GM12878 (cell line): ENCODE measurements around the gene B4GALT3. TPM values are rescaled to one million over a fixed set of nuclear protein-coding genes. Genes with fewer than 3 reads are reported as not detected.

Experiments
- ATAC-seq: fragments of 200-7000 bp; cut with Tn5 transposase; 3 replicates; pipeline ENCODE4 v1.9.1; 2020; ENCODE audit warnings: mild to moderate bottlenecking, moderate library complexity
- BruUV-seq: library from RNA; stranded (reverse); fragments of 400-500 nt; replicated peaks from 2 replicates; lab custom pipeline; 2021; lab: Mats Ljungman, UMichigan
- CTCF ChIA-PET: fragments of 300-600 bp; sonication (Branson Sonifier 250); formaldehyde crosslinking; extraction: SDS; loops from one replicate; lab custom pipeline; 2021; ENCODE audit warnings: inconsistent platforms; lab: Yijun Ruan, JAX
- POLR2A ChIA-PET: fragments of 350-600 bp; formaldehyde crosslinking; extraction: SDS; loops from one replicate; lab custom pipeline; 2021; ENCODE audit warnings: inconsistent platforms; lab: Charles Lee
- RAD21 ChIA-PET: fragments of 300-600 bp; sonication (Branson Sonifier 250); formaldehyde crosslinking; loops from one replicate; lab custom pipeline; 2023; ENCODE audit warnings: antibody characterized with exemption; ENCODE audit not compliant: unreplicated experiment; lab: Charles Lee
- SMC1A ChIA-PET: fragments of 300-600 bp; sonication (Branson Sonifier 250); formaldehyde crosslinking; loops from one replicate; lab custom pipeline; 2023; ENCODE audit not compliant: unreplicated experiment, uncharacterized antibody; lab: Charles Lee
- DNase-seq: peaks from one replicate; pipeline ENCODE4 v3.0.0-alpha.2; 2011; ENCODE audit warnings: low read depth, low spot score
- FAIRE-seq: peaks from 3 replicates; lab custom pipeline; 2011; peaks lifted over from hg19 to GRCh38; lab: Jason Lieb, UNC
- H2AFZ ChIP-seq: 2 replicates; pipeline ENCODE4 v1.6.0; 2011; ENCODE audit warnings: low read depth, low read length, control low read depth; ENCODE audit not compliant: control insufficient read depth
- H3K27ac ChIP-seq: 2 replicates; pipeline ENCODE4 v1.5.1; 2011; ENCODE audit warnings: control low read depth; ENCODE audit not compliant: control insufficient read depth, insufficient read depth
- H3K27me3 ChIP-seq, 2 experiments: replicated peaks in 1 of 2; 2 replicates each; pipeline versions ENCODE4 v1.6.0 to v1.6.1; 2011; ENCODE audit warnings: low read length in 1 of 2; ENCODE audit not compliant: control insufficient read depth in 2 of 2, insufficient read depth in 2 of 2
- H3K36me3 ChIP-seq, 2 experiments: 2 replicates each; pipeline ENCODE4 v1.5.1; 2011; ENCODE audit warnings: low read length in 1 of 2; ENCODE audit not compliant: control insufficient read depth in 2 of 2, insufficient read depth in 2 of 2
- H3K4me1 ChIP-seq: 2 replicates; pipeline ENCODE4 v1.6.1; 2011; ENCODE audit warnings: mild to moderate bottlenecking, low read length, moderate library complexity, mixed read lengths; ENCODE audit not compliant: control insufficient read depth, insufficient read depth
- H3K4me2 ChIP-seq: 2 replicates; pipeline ENCODE4 v1.6.0; 2011; ENCODE audit warnings: control low read depth; ENCODE audit not compliant: control insufficient read depth, insufficient read depth
- H3K4me3 ChIP-seq: fragments of 200-600 bp; sonication (generic); 2 replicates; pipeline ENCODE4 v1.5.1; 2016
- H3K79me2 ChIP-seq: 2 replicates; pipeline ENCODE4 v1.6.0; 2011; ENCODE audit warnings: low read length; ENCODE audit not compliant: control insufficient read depth, insufficient read depth
- H3K9ac ChIP-seq: 2 replicates; pipeline ENCODE4 v1.8.0; 2011; ENCODE audit warnings: low read length, control low read depth, mixed read lengths; ENCODE audit not compliant: control insufficient read depth, insufficient read depth
- H3K9me3 ChIP-seq: replicated peaks from 3 replicates; pipeline ENCODE4 v1.5.1; 2011; ENCODE audit warnings: mild to moderate bottlenecking, low read length; ENCODE audit not compliant: control insufficient read depth, insufficient read depth
- H4K20me1 ChIP-seq: 2 replicates; pipeline ENCODE4 v1.6.0; 2011; ENCODE audit not compliant: control insufficient read depth, insufficient read depth
- HDGF ChIP-seq: fragments of 450-650 bp; IDR thresholded peaks from 2 replicates; pipeline ENCODE4 v1.6.1; 2016; ENCODE audit warnings: antibody characterized with exemption
- LARP7 ChIP-seq: fragments of 450-650 bp; IDR thresholded peaks from 2 replicates; pipeline ENCODE4 v1.6.1; 2017; ENCODE audit warnings: mild to moderate bottlenecking
- NR2F1 ChIP-seq: fragments of 450-650 bp; conservative IDR thresholded peaks from 2 replicates; pipeline ENCODE4 v1.6.1; 2017; ENCODE audit warnings: mild to moderate bottlenecking
- RBBP5 ChIP-seq: fragments of 200-600 bp; sonication (generic); conservative IDR thresholded peaks from 2 replicates; pipeline ENCODE4 v1.6.1; 2016
- TAF1 ChIP-seq: IDR thresholded peaks from 2 replicates; pipeline ENCODE4 v1.6.1; 2011; ENCODE audit warnings: mild to moderate bottlenecking, low read depth, low read length, borderline replicate concordance
- ZBTB11 ChIP-seq: fragments of 450-650 bp; formaldehyde crosslinking; IDR thresholded peaks from 2 replicates; pipeline ENCODE4 v1.5.0; 2022; ENCODE audit warnings: mild to moderate bottlenecking, missing genetic modification characterization
- ZNF274 ChIP-seq: IDR thresholded peaks from one replicate; pipeline ENCODE4 v1.8.0; 2011; ENCODE audit not compliant: insufficient read length, insufficient read depth
- WGBS: methylation state at CpG from one replicate; pipeline ENCODE4 v1.1.6; 2016; ENCODE audit warnings: low lambda C conversion rate; ENCODE audit not compliant: insufficient replicate concordance, insufficient coverage; ENCODE audit errors: missing lambda C conversion rate; 5-methylcytosine and 5-hydroxymethylcytosine counted together
- in situ Hi-C: fragments of 300-500 bp; cut with MboI; formaldehyde crosslinking; loops from 9 replicates; pipeline ENCODE4 v1.14.3; 2018; ENCODE audit warnings: mixed read lengths
- intact Hi-C: fragments of 100-400 bp; cut with micrococcal nuclease; formaldehyde crosslinking; loops from one replicate; pipeline ENCODE4 v1.14.2; 2022; ENCODE audit not compliant: unreplicated experiment
- polyA plus RNA-seq, 11 experiments: library from polyadenylated mRNA; depleted of rRNA in 4 of 11; unstranded in 6 of 11; stranded (reverse) in 5 of 11; fragments of >200 nt; fragmentation: Nextera tagmentation in 4 of 11; fragmentation: Illumina TruSeq in 1 of 11; extraction: Ambion mirVana in 4 of 11; extraction: Trizol in 1 of 11; gene quantifications; 1 replicate in 1 of 11; 2 replicates in 10 of 11; pipeline versions ENCODE4 v1.2.1 to v1.2.3, GENCODE V29; 2011 to 2016; ENCODE audit warnings: inconsistent platforms in 2 of 11, missing spikeins in 2 of 11, low read depth in 1 of 11
- total RNA-seq, 4 experiments: library from RNA; depleted of rRNA in 3 of 4; stranded (reverse); fragments of >200 nt in 3 of 4; fragmentation: Illumina TruSeq in 1 of 4; extraction: Trizol in 1 of 4; gene quantifications; 2 replicates each; pipeline versions ENCODE4 v1.2.1 to v1.2.3, GENCODE V29; 2013 to 2021
- TF ChIP-seq, protein P1 (sequence below): IDR thresholded peaks from 2 replicates; pipeline ENCODE4 v1.6.1; 2012; ENCODE audit warnings: mild to moderate bottlenecking, low read depth, low read length

B4GALT3 gene
- total and polyA plus RNA-seq, 10 of the 15 experiments (the other 5 are each of a cell fraction or from before 2014, with no cell fraction given) = 27.1 to 58.9 (median 42.6) TPM

DNA sequence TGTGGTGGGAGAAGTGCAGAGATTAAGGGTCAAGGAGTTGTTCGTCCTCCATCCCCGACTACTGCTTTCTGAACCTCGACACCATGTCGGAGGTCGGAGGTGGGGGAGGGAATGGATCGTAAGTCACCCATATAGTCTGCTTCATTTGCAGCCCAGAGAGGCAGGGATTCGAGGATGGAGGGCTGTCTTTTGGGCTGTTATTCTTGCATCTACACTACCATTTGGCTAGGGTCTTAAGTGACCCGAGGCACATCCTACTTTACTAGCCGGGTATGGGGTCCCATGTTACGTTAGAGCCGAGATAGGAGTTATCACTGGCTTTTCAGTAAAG lies 17.4 kb downstream of the B4GALT3 start:
- TF ChIP-seq LARP7 (no peak), ZNF274 (no peak), RBBP5 (no peak), TAF1 (no peak), NR2F1 (0 out of 2 replicates have a peak, but pooled peaks have one; percentile 7), ZBTB11 (CRISPR knock-in tag) (0 out of 2 replicates have a peak, but pooled peaks have one; percentile 16), HDGF (peak; percentile 20; the same call in 1 of the 2 replicates)
- TF ChIP-seq, protein P1, sequence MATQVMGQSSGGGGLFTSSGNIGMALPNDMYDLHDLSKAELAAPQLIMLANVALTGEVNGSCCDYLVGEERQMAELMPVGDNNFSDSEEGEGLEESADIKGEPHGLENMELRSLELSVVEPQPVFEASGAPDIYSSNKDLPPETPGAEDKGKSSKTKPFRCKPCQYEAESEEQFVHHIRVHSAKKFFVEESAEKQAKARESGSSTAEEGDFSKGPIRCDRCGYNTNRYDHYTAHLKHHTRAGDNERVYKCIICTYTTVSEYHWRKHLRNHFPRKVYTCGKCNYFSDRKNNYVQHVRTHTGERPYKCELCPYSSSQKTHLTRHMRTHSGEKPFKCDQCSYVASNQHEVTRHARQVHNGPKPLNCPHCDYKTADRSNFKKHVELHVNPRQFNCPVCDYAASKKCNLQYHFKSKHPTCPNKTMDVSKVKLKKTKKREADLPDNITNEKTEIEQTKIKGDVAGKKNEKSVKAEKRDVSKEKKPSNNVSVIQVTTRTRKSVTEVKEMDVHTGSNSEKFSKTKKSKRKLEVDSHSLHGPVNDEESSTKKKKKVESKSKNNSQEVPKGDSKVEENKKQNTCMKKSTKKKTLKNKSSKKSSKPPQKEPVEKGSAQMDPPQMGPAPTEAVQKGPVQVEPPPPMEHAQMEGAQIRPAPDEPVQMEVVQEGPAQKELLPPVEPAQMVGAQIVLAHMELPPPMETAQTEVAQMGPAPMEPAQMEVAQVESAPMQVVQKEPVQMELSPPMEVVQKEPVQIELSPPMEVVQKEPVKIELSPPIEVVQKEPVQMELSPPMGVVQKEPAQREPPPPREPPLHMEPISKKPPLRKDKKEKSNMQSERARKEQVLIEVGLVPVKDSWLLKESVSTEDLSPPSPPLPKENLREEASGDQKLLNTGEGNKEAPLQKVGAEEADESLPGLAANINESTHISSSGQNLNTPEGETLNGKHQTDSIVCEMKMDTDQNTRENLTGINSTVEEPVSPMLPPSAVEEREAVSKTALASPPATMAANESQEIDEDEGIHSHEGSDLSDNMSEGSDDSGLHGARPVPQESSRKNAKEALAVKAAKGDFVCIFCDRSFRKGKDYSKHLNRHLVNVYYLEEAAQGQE = no peak
- Histone ChIP-seq H3K9ac (peak overlapping the region; percentile 89), H3K4me2 (peak overlapping the region; percentile 97), H3K36me3 (peaks cover 0 to 15% of the 10 kb centered on the region in 2 experiments), H3K79me2 (peaks cover 14% of the 10 kb centered on the region), H3K27me3 (no peaks in the 10 kb centered on the region), H3K27ac (peak overlapping the region; percentile 68), H3K4me3 (peak overlapping the region; percentile 83), H3K9me3 (no peaks in the 10 kb centered on the region), H2AFZ (peak overlapping the region; percentile 82), H3K4me1 (peaks cover 15% of the 10 kb centered on the region), H4K20me1 (no peaks in the 10 kb centered on the region)
- BruUV-seq = no TSS peak
- ChIA-PET SMC1A (no interaction called here), RAD21 (no interaction called here), CTCF (no interaction called here), POLR2A (no interaction called here)
- 19% methylated on average over 11 of the region's 11 CpGs for WGBS
- in situ Hi-C loops = no loop called here
- no peak for DNase-seq
- intact Hi-C loops = no loop called here
- no peak for ATAC-seq
- no peak for FAIRE-seq
